ENCODE data around the gene B4GALT1.
"Not testable (repeated sequence)": the region's sequence is repeated elsewhere in the genome, so short reads cannot be mapped to it uniquely, and the experiment has no call there.

B4GALT1 gene

GRCh38 chr9:33101104-33101951, 65.8 kb downstream of the B4GALT1 start:
- no peak for DNase-seq

- DNase-seq = no peak
These were observed 67.4 kb downstream of the B4GALT1 start for GRCh38 chr9:33099754-33100153.

- DNase-seq = no peak
These were observed 69.9 kb downstream of the B4GALT1 start for GRCh38 chr9:33097192-33097591.

- no peak for DNase-seq
These were observed 74.5 kb downstream of the B4GALT1 start for GRCh38 chr9:33092634-33093033.

GRCh38 chr9:33085672-33086071, 81.5 kb downstream of the B4GALT1 start:
- DNase-seq = not testable (repeated sequence)

- peak in 2 of 6 experiments; percentile 16 to 23 for DNase-seq
These were observed 84.4 kb downstream of the B4GALT1 start for GRCh38 chr9:33082538-33083326.

GRCh38 chr9:33082128-33082527, 85.0 kb downstream of the B4GALT1 start:
- DNase-seq = peak in 5 of 6 experiments; percentile 4 to 36 (median 7)

GRCh38 chr9:33081128-33081851, 85.8 kb downstream of the B4GALT1 start:
- peak; percentile 30 to 86 (median 72) for DNase-seq

- DNase-seq = peak in 1 of 6 experiments; percentile 32
These were observed 86.6 kb downstream of the B4GALT1 start for GRCh38 chr9:33080534-33080933.

- DNase-seq = peak; percentile 86 to 96 (median 94)
These were observed 90.8 kb downstream of the B4GALT1 start, which contains the start of gene SMU1 for GRCh38 chr9:33076046-33077004. Gene SMU1 (minus strand): TSS chr9:33076674. CDS start chr9:33076608, 66 bp downstream.

- no peak for DNase-seq
These were observed 98.1 kb downstream of the B4GALT1 start for GRCh38 chr9:33068991-33069390.

GRCh38 chr9:33065157-33066076, 101.7 kb downstream of the B4GALT1 start:
- DNase-seq = no peak

Data from stimulated activated naive CD4-positive, alpha-beta T cell (primary cell).